ENCODE measurements around the gene RPS27L. TPM values are rescaled to one million over a fixed set of nuclear protein-coding genes. Genes with fewer than 3 reads are reported as not detected.

The RPS27L gene
- total and polyA plus RNA-seq, 4 donors: 69.6 to 176 (median 84.6) TPM

- DNase-seq (no peak), ATAC-seq (ENCODE audit: insufficient read depth, low FRiP score) (no peak)
- Histone ChIP-seq H3K4me1 (ENCODE audit: control insufficient read depth in 5 of 5, insufficient read depth in 5 of 5, low read length in 5 of 5) (peaks cover 0 to 4% (median 0%) of the 10 kb centered on the region in 5 donors), H3K36me3 (ENCODE audit: control insufficient read depth in 4 of 4, insufficient read depth in 4 of 4, low read length in 4 of 4) (peaks cover 0 to 5% (median 3%) of the 10 kb centered on the region in 4 donors), H3K4me3 (no peak overlapping the region), H3K27ac (ENCODE audit: low read depth in 1 of 2, low read length in 1 of 2) (no peak overlapping the region), H3K9me3 (ENCODE audit: control insufficient read depth in 4 of 4, insufficient read depth in 3 of 4, low read length in 3 of 4) (no peaks in the 10 kb centered on the region), H3K27me3 (ENCODE audit: control insufficient read depth in 3 of 3, insufficient read depth in 3 of 3, low read length in 2 of 3) (no peaks in the 10 kb centered on the region), H3K9ac (ENCODE audit: insufficient read depth in 1 of 2, low read length in 2 of 2) (no peak overlapping the region)
- no peak for TF ChIP-seq CTCF (IDR thresholded peaks at IDR 0.05; ENCODE audit: control extremely low read depth, extremely low read depth)
- WGBS, 2 donors: 58 to 75% methylated on average over 1 of the region's 1 CpG
Measured at GRCh38 chr15:63133786-63134185, 23.5 kb downstream of the RPS27L start.

- 91 to 93% methylated on average over 3 of the region's 3 CpGs for WGBS, 2 donors
- peaks cover 0 to 4% (median 0%) of the 10 kb centered on the region in 5 donors for H3K4me1 ChIP-seq (ENCODE audit: control insufficient read depth in 5 of 5, insufficient read depth in 5 of 5, low read length in 5 of 5)
- H3K9me3 ChIP-seq (ENCODE audit: control insufficient read depth in 4 of 4, insufficient read depth in 3 of 4, low read length in 3 of 4): no peaks in the 10 kb centered on the region
- H3K27ac ChIP-seq (ENCODE audit: low read depth in 1 of 2, low read length in 1 of 2): no peak overlapping the region
- no peak for TF ChIP-seq CTCF (IDR thresholded peaks at IDR 0.05; ENCODE audit: control extremely low read depth, extremely low read depth)
- H3K9ac ChIP-seq (ENCODE audit: insufficient read depth in 1 of 2, low read length in 2 of 2): no peak overlapping the region
- H3K27me3 ChIP-seq (ENCODE audit: control insufficient read depth in 3 of 3, insufficient read depth in 3 of 3, low read length in 2 of 3): no peaks in the 10 kb centered on the region
- H3K36me3 ChIP-seq (ENCODE audit: control insufficient read depth in 4 of 4, insufficient read depth in 4 of 4, low read length in 4 of 4): peaks cover 0 to 17% (median 8%) of the 10 kb centered on the region in 4 donors
- H3K4me3 ChIP-seq: no peak overlapping the region
- DNase-seq (no peak), ATAC-seq (ENCODE audit: insufficient read depth, low FRiP score) (no peak)
Measured at GRCh38 chr15:63126726-63127125, 30.6 kb downstream of the RPS27L start.

GRCh38 chr15:63124506-63124905, 32.8 kb downstream of the RPS27L start:
- H3K4me3 ChIP-seq: no peak overlapping the region
- WGBS, 2 donors: 97 to 98% methylated on average over 9 of the region's 9 CpGs
- H3K27me3 ChIP-seq (ENCODE audit: control insufficient read depth in 3 of 3, insufficient read depth in 3 of 3, low read length in 2 of 3): no peaks in the 10 kb centered on the region
- no peak overlapping the region for H3K9ac ChIP-seq (ENCODE audit: insufficient read depth in 1 of 2, low read length in 2 of 2)
- no peak for TF ChIP-seq CTCF (IDR thresholded peaks at IDR 0.05; ENCODE audit: control extremely low read depth, extremely low read depth)
- H3K4me1 ChIP-seq (ENCODE audit: control insufficient read depth in 5 of 5, insufficient read depth in 5 of 5, low read length in 5 of 5): peaks cover 0 to 9% (median 0%) of the 10 kb centered on the region in 5 donors
- H3K9me3 ChIP-seq (ENCODE audit: control insufficient read depth in 4 of 4, insufficient read depth in 3 of 4, low read length in 3 of 4): peaks cover 0 to 2% (median 0%) of the 10 kb centered on the region in 4 donors
- no peak overlapping the region for H3K27ac ChIP-seq (ENCODE audit: low read depth in 1 of 2, low read length in 1 of 2)
- H3K36me3 ChIP-seq (ENCODE audit: control insufficient read depth in 4 of 4, insufficient read depth in 4 of 4, low read length in 4 of 4): peaks cover 0 to 17% (median 6%) of the 10 kb centered on the region in 4 donors
- no peak for DNase-seq
- no peak for ATAC-seq (ENCODE audit: insufficient read depth, low FRiP score)
